Measurements from ENCODE around the gene EPHA1.

EPHA1 gene

GRCh38 chr7:143449793-143450192, 41.1 kb upstream of the EPHA1 start:
- H3K79me2 ChIP-seq (ENCODE audit: insufficient read depth, low read length): no peaks in the 10 kb centered on the region
- no peak overlapping the region for H3K4me2 ChIP-seq (ENCODE audit: low read depth, low read length, poor library complexity, severe bottlenecking)
- H3K4me3 ChIP-seq (ENCODE audit: low read length, poor library complexity, severe bottlenecking): no peak overlapping the region
- no peaks in the 10 kb centered on the region for H3K9me2 ChIP-seq (replicated peaks; ENCODE audit: low read depth, low read length)
- H4K20me1 ChIP-seq (ENCODE audit: insufficient read depth, low read length, poor library complexity, severe bottlenecking): no peaks in the 10 kb centered on the region
- H3K36me3 ChIP-seq (ENCODE audit: insufficient read depth, low read length): no peaks in the 10 kb centered on the region
- no peak for TF ChIP-seq EZH2phosphoT487 (IDR thresholded peaks at IDR 0.05; ENCODE audit: borderline replicate concordance)
- no peak for TF ChIP-seq CTCF (conservative IDR thresholded peaks at IDR 0.05; ENCODE audit: low read length)
- no peaks in the 10 kb centered on the region for H3K4me1 ChIP-seq (ENCODE audit: insufficient read depth, low read length, poor library complexity, severe bottlenecking)
- no peaks in the 10 kb centered on the region for H3K27me3 ChIP-seq (ENCODE audit: insufficient read depth, low read length, poor library complexity, severe bottlenecking)
- H2AFZ ChIP-seq (ENCODE audit: low read length): no peak overlapping the region
- H3K9me3 ChIP-seq (ENCODE audit: insufficient read depth, low read depth, low read length): no peaks in the 10 kb centered on the region
- H3K9ac ChIP-seq (ENCODE audit: low read depth, low read length, poor library complexity, severe bottlenecking): no peak overlapping the region
- H3F3A ChIP-seq (ENCODE audit: low read depth): no peaks in the 10 kb centered on the region

- no peak overlapping the region for H3K4me3 ChIP-seq (ENCODE audit: low read length, poor library complexity, severe bottlenecking)
- TF ChIP-seq CTCF (conservative IDR thresholded peaks at IDR 0.05; ENCODE audit: low read length) (no peak), EZH2phosphoT487 (IDR thresholded peaks at IDR 0.05; ENCODE audit: borderline replicate concordance) (no peak)
- no peaks in the 10 kb centered on the region for H3K79me2 ChIP-seq (ENCODE audit: insufficient read depth, low read length)
- no peak overlapping the region for H2AFZ ChIP-seq (ENCODE audit: low read length)
- no peak overlapping the region for H3K4me2 ChIP-seq (ENCODE audit: low read depth, low read length, poor library complexity, severe bottlenecking)
- H3K9ac ChIP-seq (ENCODE audit: low read depth, low read length, poor library complexity, severe bottlenecking): no peak overlapping the region
- no peaks in the 10 kb centered on the region for H3K36me3 ChIP-seq (ENCODE audit: insufficient read depth, low read length)
- no peaks in the 10 kb centered on the region for H3K4me1 ChIP-seq (ENCODE audit: insufficient read depth, low read length, poor library complexity, severe bottlenecking)
- H4K20me1 ChIP-seq (ENCODE audit: insufficient read depth, low read length, poor library complexity, severe bottlenecking): no peaks in the 10 kb centered on the region
- H3K9me3 ChIP-seq (ENCODE audit: insufficient read depth, low read depth, low read length): no peaks in the 10 kb centered on the region
- H3K9me2 ChIP-seq (replicated peaks; ENCODE audit: low read depth, low read length): no peaks in the 10 kb centered on the region
- no peaks in the 10 kb centered on the region for H3F3A ChIP-seq (ENCODE audit: low read depth)
- H3K27me3 ChIP-seq (ENCODE audit: insufficient read depth, low read length, poor library complexity, severe bottlenecking): no peaks in the 10 kb centered on the region
Observed at GRCh38 chr7:143448429-143448828, 39.8 kb upstream of the EPHA1 start.

GRCh38 chr7:143447466-143447865, 38.8 kb upstream of the EPHA1 start:
- Histone ChIP-seq H3K36me3 (ENCODE audit: insufficient read depth, low read length) (no peaks in the 10 kb centered on the region), H3K79me2 (ENCODE audit: insufficient read depth, low read length) (no peaks in the 10 kb centered on the region), H3K4me2 (ENCODE audit: low read depth, low read length, poor library complexity, severe bottlenecking) (no peak overlapping the region), H3K9me3 (ENCODE audit: insufficient read depth, low read depth, low read length) (no peaks in the 10 kb centered on the region), H3K9ac (ENCODE audit: low read depth, low read length, poor library complexity, severe bottlenecking) (no peak overlapping the region), H3F3A (ENCODE audit: low read depth) (no peaks in the 10 kb centered on the region), H3K4me3 (ENCODE audit: low read length, poor library complexity, severe bottlenecking) (no peak overlapping the region), H3K9me2 (replicated peaks; ENCODE audit: low read depth, low read length) (no peaks in the 10 kb centered on the region), H4K20me1 (ENCODE audit: insufficient read depth, low read length, poor library complexity, severe bottlenecking) (no peaks in the 10 kb centered on the region), H2AFZ (ENCODE audit: low read length) (no peak overlapping the region), H3K4me1 (ENCODE audit: insufficient read depth, low read length, poor library complexity, severe bottlenecking) (no peaks in the 10 kb centered on the region), H3K27me3 (ENCODE audit: insufficient read depth, low read length, poor library complexity, severe bottlenecking) (no peaks in the 10 kb centered on the region)
- TF ChIP-seq CTCF (conservative IDR thresholded peaks at IDR 0.05; ENCODE audit: low read length): no peak
- TF ChIP-seq EZH2phosphoT487 (IDR thresholded peaks at IDR 0.05; ENCODE audit: borderline replicate concordance): no peak
